Activated CD8-positive, alpha-beta memory T cell treated with anti-CD3 and anti-CD28 coated beads, Interleukin-2, amount 50 U/mL, for 48 hours (primary cell): Measurements from ENCODE around the gene ROBO1.

Experiments used
- DNase-seq: peaks from one replicate; pipeline ENCODE4 v3.0.0-alpha.2; 2020

ROBO1 gene

DNA sequence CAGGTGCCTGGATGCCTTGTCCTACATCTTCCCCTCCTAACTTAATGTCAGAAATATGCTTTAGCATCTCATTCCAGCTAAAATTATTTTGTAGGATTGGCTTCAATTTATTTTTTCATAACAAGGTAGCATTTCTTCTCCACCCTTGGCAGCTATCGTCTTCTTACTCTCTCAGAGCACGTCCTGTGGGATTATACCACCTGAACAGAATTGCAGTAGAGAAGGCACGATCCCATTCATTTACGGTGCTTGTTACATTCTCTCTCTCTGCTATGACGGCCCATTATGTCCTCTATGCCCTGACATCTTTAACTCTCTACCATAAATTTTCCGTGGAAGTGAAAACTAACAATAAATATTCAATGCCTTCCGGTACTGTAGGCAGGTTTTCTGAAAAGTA is 103.3 kb downstream of the ROBO1 start:
- DNase-seq = no peak

DNA sequence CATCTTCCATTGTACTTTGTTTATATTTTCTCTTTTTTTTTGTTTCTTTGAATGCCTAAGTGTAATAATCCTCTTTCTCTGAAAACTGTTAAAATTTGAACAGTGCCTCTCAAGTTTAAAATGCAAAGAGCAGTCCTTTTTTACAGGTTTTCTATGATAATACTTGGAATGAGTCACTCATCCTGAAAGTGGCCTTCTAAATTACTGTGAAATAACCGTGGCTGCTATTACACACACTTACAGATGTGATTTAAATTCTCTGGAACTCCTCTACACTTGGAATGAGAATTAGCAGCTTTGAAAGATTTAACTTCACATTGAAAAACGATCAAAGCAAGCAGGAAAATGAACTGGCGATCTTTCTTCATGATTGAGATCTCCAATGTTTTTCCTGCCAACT is 105.9 kb downstream of the ROBO1 start:
- DNase-seq = no peak

DNA sequence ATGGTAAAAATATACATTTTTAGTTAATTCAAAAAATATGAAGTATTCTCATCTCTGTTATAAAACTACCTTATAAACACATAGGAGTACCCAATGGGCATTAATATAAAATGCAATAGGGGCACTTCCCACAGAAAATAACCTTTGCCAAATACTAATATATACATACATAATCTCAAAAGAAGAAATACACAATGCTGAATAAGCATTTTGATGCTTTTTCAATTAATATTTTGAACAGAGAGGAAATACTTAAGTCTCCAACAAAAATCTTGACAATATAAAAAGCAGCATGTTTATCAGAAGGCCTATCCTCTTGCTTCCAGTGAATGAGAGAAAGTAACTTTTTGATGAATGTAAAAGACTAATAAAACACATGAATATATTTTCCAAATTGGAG is 110.7 kb downstream of the ROBO1 start:
- no peak for DNase-seq

DNA sequence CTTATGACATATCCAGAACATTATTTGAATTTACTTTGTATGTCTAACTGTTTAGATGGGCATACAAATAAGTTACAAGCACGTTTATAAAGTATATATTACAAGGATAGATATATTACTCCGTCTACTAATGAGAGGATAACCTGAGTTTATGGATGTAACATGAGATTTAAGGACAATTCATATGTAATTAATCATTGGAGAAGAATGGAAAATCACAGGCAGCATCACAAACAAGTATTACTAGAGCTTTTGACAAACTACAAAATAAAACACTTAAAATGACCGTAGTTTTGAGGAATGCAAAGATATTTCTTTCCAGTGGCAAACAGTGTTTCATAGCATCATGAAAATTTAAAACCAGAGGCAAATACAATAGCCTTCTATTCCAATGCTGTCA is 113.8 kb downstream of the ROBO1 start:
- no peak for DNase-seq

DNA sequence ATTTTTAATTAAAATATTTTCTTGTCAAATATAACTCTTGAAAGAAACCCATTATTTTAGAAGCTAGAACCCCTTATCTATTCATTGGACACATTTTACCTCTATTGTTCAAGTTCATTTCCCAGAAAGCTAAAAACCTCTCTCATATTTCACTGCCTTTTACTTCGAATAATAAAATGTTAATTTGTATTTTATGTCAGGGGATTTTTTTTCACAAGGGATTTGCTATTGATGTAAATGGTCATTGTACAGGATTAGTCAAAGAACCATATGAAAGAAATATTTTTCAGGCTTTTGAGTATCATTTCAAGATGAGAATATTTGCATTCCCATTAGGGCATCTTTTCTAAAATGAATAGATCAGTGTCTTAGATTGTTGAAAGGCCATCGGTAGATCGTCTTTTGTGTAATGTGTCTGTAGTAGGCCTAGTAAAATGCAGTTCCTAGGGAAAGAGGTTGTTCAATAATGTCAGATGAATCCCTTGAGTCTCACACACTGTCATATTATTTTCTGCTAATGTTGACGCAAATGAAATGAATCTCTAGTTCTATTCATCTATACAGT is 114.5 kb downstream of the ROBO1 start:
- DNase-seq = no peak

DNA sequence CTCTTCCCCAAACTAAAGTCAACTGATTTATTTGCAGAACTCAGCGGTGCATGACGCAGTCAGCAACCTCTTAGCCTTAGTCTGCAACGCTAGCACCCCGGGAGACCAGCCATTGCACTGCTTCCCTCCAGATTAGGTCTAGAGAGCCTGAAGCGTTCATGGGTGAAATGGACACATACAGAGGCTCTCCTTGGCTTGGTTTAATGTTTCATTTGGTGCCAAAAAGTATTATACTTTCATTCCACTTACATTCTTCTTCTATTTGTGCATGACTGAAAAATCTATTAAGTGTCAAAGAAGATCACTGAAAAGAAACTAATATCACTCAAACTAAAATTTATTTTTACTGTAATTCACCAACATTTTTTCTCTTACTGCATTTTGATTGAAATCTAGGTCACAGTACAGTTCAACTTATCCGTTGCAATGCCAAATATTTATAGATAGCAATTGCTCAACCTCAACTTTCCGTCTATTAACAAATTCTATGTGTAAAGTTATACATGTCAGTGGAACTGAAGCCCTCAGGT is 116.2 kb downstream of the ROBO1 start:
- DNase-seq = no peak

DNA sequence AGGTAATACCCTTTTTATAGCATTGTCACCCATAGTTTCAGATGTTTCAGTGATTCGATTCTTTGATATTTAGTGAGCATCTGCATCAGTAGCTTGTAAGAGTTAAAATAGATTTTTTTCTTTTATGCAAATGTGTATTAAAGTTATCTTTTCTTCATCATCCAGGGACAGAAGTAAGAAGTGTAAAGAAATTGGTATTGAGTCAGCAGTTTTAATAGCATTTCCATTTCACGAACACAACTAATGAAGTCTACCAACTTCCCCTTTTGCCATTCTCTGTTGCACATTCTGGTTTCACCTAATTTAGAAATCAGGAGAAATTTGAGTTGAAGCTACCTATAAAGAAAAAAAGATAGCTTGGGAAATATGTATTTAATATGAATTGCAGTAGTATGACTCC is 127.9 kb downstream of the ROBO1 start:
- no peak for DNase-seq

DNA sequence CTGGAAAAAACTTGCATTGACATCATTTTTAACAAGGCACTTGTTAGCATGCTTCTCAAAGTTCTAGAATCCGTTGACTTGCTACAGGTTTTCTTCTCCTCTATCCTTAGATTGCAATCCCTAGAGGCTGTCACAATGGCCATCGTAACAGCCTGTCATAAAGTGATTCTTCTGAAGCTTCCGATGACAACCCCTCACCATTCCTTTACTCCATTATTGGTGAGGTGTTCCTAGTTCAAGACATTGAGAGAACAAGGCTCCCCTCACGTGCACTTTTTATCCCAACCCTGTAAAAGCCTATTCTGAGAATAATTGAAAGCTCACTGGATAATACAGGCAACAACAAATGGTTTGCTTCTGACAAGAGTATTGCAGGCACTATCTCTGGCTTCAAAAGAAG is 131.4 kb downstream of the ROBO1 start:
- DNase-seq = no peak

DNA sequence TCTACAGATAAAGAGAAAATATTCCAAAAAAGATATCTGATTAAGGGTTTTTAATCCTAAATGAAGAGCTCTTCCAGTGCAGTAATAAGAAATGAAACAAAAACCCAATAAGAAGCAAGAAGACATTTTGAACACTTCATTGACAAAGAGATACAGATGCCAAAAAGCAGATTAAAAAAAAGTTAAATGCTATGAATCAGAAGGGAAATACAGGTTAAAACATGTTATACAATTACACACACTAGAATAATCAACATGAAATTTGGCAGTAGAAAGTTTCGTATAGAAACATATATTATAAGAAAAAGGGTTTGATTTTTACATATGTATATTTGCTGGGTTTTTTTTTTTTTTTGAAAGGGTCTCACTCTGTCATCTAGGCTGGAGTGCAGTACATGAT is 135.0 kb downstream of the ROBO1 start:
- no peak for DNase-seq

DNA sequence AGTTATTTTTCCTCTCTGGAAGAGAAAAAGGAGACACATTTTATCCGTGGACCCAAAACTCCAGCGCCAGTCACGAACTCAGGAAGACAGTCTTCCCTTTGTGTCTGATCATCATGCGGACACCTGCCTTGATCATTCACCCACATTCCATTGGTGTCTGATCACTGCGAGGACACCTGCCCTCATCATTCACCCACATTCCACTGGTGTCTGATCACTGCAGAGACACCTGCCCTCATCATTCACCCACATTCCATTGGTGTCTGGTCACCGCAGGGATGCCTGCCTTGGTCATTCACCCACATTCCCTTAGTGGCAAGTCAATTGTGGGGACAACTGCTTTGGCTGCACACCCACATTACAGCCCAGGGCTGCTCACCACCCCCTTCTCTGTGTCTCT is 148.9 kb downstream of the ROBO1 start:
- no peak for DNase-seq

DNA sequence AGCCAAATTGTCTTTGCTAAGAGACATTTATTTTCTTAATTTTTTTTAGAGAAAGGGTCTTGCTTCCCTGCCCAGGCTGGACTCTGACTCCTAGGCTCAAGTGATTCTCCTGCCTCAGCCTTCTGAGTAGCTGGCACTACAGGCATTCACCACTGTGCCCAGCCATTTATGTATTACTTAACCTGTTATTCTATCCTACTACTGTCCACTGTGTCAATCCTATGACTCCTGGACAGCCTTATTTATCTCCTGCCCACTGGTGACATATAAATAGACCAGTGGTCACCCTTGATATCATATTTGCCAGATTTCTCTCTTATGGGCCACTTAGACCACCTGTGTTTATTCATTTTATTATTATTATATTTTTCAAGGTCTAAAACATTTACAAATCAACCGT is 161.4 kb downstream of the ROBO1 start:
- no peak for DNase-seq

DNA sequence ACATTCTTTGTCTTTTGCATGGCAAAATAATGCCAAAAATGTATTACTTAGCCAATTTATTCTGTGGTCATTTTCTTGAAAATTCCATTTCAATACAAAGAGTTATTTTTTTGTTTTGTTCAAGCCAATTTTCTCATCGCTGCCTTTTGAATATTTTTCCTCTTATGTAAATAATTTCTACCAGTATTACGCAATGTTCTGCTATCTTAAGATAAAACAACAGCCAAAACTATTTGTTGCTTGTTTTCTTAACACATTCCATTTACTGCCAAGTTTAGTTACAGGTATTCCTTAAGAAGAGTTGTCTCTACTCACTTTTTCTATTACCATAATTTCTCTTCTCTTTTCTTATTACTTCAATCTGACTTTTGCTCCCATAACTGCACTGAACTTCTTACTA is 163.1 kb downstream of the ROBO1 start:
- no peak for DNase-seq

DNA sequence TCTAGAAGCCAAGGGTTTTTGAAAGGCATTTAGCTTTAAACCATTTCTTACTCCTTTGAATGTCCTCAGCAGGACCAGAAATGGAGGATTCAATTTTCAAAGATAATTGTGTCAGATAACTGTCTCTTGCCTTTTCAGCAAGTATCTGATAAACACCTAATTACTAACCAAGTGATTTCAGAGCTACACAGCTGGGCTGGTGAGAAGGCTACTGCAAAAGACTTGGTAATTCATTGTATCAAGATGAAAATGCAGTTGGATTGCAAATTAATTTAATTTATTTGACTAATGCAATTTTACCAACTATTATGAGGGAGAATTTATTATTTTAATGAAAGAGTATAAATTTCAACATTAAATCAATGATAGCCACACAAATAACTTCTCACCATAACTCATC is 165.4 kb downstream of the ROBO1 start:
- DNase-seq = no peak

DNA sequence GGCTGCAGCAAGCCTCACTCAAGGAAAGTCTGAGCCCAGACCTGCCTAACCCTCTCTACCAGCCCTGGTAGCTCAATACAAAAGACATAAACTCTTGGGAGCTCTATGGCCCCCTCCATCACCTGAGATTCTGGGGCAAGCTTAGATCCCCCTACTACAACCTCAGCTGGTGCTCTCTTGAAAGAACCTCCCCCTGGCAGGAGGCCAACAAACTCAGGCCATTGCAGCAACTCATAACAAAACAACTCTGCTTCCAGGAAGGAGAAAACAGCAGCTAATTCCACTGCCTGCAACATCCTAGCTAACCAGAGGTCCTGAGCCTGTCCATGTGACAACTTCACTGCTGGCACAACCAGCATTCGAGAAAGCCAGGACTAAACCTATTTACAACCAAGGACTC is 169.2 kb downstream of the ROBO1 start:
- DNase-seq = no peak

DNA sequence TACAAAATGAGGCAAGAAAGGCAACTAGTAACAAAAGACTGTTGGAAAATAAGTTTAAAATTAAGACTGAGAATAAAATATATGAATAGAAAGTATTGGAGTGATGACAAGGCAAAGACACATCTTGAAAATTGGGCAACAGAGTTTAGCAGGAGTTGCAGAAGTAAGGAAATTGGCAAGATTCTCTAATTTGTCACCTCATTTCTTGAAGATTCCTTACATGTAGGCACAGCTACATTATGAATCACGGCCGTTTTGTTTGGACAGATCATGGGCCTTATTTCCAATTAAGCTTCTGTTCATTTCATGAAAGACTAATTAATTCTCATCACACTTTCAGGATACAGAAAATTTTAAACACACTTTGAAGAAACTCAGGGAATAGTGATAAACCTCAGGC is 170.1 kb downstream of the ROBO1 start:
- DNase-seq = no peak

DNA sequence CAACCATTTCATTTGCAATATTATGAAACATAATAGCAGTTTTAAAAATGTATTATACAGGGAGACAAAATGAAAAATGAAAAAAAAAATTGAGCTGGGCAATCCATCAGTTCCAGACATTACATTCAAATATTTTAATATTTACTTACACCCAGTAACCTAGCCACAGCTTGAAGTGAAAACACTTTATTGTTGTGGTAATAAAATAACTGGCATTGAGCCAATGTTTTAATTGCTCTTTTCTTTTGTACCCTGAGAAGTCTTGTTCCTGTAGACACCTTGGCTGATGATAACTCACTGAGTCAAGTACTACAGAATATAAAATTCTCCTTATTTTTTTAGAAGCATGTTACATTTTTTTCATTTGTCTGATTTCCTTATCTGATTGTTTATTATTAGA is 180.6 kb downstream of the ROBO1 start:
- no peak for DNase-seq

DNA sequence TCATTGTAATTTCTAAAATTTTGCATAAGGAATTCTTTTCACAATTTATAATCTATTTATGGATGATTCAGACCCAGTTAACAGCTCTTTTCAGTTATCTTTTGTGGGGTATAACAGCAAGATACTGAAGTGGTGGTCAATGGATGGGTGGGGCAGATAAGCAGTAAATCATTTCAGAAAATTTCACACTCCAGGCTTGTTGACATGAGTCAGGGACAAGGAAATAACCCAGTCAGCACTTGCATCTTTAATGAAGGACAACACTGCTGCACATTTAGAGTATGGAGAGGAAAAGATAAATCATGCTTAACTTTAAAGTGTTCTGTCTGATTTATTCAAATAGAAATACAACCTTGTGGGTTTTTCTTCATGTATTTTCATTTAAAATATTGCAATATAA is 181.6 kb downstream of the ROBO1 start:
- DNase-seq = no peak

DNA sequence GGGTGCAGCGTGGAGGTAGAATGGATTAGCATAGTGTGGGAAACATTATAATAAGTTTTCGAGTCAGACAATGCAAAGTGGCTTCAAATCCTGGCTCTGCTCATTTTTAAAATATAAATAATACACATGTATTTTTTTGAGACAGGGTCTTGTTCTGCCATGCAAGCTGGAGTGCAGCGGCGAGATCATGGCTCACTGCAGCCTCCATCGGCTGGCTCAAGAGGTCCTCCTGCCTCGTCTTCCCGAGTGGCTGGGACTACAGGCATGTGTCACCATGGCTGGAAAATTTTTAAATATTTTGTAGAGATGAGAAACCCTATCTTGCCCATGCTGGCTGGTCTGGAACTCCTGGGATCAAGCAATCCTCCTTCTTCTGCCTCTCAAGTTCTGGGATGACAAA is 194.9 kb downstream of the ROBO1 start:
- no peak for DNase-seq

DNA sequence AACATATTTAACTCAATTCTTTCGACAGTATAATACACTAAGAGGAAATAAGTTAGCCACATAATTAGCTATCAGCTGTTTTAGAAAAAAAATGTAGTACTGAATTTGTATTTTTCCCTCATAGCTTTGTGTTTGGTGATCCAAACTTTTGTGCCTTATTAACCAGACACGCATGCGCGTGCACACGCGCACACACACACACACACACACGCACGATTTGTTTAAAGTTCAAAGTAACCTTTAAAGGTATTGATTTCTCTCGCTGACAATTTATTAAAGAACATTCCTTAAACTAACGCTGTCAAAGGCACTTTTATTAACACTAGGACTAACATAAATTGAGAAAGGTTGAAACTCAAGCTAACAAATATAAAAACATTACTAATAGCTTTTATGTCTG is 198.9 kb downstream of the ROBO1 start:
- no peak for DNase-seq

DNA sequence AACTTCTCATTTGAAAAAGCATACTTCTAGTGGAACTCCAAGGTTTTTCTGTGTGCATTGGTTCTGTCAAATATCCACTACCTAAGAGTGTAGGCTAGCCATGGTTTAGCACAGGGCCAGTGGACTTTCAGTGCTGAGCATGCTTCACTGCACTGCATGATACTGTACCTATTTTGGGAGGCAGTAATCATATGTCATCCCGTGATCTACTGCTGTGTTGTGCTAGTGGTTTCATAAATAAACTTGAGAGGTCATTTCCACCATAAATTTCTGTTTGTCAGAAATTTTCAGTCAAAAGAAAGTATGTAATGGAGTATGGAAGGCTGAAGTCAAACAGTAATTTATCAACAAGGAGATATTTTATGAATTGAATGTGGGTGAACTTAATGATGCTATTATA is 203.6 kb downstream of the ROBO1 start:
- DNase-seq = no peak

DNA sequence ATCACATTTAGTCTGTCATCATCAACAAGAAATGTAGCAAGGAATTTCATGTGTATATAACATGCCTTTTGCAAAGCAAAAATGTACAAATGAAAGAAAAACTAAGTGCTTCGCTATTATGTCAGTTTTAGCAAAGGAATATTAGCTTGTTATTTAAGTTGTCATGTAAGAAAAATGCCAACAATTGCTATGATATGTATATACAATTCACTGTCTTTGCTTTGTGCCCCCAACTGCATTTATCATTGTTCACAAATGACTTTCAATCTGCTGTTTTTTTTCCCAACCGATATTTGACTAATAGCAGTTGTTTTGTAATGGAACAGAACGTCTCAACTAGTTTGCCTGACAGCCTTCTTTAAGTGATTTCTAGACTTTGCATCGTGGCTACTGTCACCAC is 207.1 kb downstream of the ROBO1 start:
- no peak for DNase-seq

DNA sequence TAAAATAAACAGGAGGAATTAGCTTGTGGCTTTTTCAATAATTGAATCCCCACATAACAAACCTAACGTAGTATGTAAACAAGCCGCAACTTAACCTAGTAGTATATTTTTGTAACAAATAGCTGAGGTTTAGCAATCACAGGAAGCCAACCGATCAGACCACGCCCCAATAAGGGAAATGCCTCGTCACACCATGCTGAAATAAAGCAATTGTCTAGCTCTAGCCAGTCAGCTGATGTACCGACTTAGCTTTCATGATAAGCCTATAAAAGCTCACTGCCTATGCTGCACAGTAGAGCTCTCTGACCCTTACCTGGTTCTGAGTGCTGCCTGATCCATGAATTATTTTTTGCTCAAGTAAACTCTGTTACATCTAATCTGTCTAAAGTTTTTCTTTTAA is 208.9 kb downstream of the ROBO1 start:
- DNase-seq = no peak

DNA sequence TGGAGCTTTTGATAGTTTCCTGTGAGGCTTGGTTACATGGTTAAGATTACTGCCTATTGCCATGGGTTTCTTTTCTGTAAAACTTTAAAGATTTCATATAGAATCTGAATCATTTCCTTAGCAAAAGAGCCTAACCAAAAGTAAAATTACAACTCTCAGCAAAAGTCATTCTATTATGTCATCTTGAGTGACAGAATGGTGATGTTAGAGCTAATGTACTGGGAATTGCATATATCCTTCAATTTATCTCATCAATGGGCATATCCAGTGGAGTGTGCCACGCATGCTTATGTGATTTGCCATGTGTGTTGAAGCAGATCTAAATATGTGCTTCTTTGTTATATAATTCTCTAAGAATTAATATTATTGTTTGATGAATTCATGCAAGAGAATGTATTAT is 212.1 kb downstream of the ROBO1 start:
- DNase-seq = no peak

DNA sequence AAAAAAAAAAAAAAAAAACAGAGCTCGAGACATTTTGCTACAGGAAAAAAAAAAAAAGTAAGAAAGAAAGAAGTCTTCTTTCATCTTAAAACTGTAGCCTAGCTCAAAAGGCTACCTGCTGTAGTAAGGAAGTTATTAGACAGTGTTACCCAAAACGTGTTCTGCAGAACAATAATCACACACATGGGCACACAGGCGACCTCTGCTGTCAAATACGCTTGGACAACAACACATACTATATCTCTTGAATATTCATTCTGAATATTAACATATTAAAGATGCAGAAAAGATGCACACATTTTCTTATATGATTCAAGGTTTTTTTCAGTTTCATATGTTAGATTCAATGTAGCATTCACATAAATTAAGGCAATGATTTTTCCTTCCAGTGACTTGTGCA is 215.8 kb downstream of the ROBO1 start:
- no peak for DNase-seq

DNA sequence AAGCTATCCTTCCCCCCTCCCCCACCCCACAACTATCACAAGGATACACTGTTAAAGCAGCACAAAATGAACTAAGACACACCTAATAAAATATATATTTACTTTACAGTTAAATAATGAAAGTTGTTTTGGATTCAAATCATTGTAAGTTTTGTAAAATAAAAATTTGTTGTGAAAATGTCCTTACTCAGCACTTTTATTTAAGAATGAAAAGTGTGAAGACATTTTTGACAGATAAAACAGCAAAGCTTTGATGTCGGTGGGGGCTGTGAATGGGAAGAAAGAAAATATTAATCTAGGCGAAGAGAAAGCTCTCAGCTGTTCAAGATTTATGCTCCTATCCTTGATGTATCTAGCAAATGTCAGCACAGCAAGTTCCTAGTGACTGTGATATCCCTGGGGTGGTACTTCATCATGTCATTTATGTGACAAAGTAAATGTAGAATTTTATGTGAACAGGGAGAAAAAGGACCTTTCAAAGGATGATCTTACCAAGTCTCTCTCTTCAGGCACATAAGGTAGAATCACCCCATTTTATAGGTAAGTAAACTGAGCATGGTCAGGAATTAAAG is 216.4 kb downstream of the ROBO1 start:
- DNase-seq = no peak
